GM12872 (cell line): Measurements from ENCODE around the gene APBA2.

ENCODE experiments used
- CTCF ChIP-seq: IDR thresholded peaks from 3 replicates; pipeline ENCODE4 v1.5.1; 2011; ENCODE audit warnings: low read depth, mild to moderate bottlenecking, low read length, moderate library complexity; ENCODE audit not compliant: insufficient read depth

The APBA2 gene

GRCh38 chr15:28974142-28974541 lies 88.4 kb downstream of the APBA2 start:
- no peak for TF ChIP-seq CTCF

GRCh38 chr15:28975766-28976179 lies 90.0 kb downstream of the APBA2 start:
- TF ChIP-seq CTCF = peak; percentile 84

DNA sequence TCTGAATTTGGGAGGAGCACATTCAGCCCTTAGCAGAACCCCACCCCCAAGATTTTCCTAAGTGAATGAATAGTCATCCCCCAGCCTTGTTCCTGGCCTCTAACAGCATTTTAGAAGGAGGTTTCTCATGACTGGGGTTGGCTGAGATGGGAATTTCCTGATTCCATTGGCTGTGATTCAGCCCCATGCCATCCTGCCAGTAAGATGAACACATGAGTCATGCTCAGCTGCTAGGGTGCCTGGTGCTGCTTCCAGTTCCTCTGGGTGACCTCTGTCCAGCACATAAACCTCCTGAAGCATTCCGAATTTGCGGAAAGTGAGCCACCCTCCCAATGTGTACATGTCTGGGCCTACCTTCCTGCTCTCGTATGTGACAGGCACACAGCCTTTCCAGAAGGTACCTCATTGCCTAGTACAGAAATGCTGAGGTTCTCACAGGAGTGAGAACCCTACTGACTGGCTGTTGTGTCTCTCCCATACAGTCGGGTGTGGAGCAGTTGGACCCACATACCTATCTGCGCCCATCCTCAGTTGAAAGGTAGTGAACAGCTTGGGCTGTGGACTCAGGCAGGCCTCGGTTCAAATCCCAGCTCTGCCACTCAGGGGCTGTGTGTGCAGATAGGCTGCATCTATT lies 91.7 kb downstream of the APBA2 start:
- no peak for TF ChIP-seq CTCF

DNA sequence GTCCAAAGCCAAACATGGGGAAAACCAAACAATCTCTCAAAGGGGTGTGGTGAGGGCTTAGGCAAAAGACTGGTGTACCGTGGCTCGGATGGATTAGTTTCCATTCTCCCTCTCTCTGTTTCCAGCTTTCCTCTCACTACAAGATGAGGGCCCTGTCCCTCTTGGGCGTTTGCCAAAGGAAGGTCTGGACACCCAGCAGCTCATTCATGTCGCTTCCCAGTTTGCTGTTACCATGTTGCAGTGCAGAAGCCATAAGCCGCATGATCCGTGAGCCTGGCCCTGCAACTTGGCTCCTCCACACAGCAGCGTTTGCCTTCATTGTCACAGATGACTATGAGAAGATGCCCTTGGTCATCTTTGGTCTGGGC lies 92.2 kb downstream of the APBA2 start:
- no peak for TF ChIP-seq CTCF

DNA sequence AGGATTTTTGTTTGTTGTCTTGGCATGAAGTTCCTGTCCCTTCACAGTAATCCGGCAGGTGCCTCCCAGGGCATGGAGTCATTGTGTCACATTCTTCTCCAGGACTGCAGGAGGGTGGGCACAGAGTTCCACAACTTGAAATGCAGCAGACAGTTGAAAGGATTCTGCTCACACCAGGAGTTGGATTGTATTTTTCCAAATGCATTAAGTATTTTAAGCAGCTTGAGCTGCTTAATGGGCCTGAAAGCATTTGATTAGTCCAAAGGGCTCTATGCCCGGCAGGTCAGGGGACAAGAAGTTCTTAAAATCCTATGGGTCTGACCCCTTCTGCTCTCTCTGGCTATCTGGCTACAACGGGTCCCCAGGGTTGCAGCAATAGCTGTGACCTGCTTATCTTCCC lies 92.9 kb downstream of the APBA2 start:
- TF ChIP-seq CTCF = no peak

- no peak for TF ChIP-seq CTCF
These were observed 93.6 kb downstream of the APBA2 start for GRCh38 chr15:28979208-28979841.

DNA sequence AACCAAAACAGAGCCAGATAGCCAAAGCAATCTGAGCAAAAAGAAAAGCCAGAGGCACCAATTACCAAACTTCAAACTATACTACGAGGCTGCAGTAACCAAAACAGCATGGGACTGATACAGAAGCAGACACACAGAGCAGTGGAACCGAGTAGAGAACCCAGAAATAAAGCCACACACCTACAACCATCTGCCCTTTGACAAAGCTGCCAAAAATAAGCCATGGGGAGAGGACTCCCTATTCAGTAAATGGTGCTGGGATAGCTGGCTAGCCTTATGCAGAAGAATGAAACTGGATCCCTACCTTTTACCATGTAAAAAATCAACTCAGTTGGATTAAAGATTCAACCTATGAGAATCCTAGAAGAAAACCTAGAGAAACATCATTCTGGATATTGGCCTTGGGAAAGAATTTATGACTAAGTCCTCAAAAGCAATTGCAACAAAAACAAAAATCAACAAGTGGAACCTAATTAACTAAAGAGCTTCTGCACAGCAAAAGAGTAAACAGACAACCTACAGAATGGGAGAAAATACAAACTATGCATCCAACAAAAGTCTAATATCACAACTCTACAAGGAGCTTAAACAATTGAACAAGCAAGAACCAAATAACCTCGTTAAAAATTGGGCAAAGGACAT lies 95.1 kb downstream of the APBA2 start:
- no peak for TF ChIP-seq CTCF
